GM10266 (cell line): Measurements from ENCODE around the gene ERLIN1.
"Not testable (repeated sequence)": the region's sequence is repeated elsewhere in the genome, so short reads cannot be mapped to it uniquely, and the experiment has no call there.

ENCODE experiments used
- DNase-seq: peaks from one replicate; pipeline ENCODE4 v3.0.0; 2012; ENCODE audit errors: extremely low spot score
- CTCF ChIP-seq: IDR thresholded peaks from 2 replicates; pipeline ENCODE4 v1.5.1; 2012; ENCODE audit warnings: mild to moderate bottlenecking, low read depth; ENCODE audit not compliant: control insufficient read depth, insufficient read depth; ENCODE audit errors: missing control alignments

Gene ERLIN1

GRCh38 chr10:100132427-100132826, 53.4 kb downstream of the ERLIN1 start:
- TF ChIP-seq CTCF: no peak
- no peak for DNase-seq

- no peak for DNase-seq
- TF ChIP-seq CTCF: no peak
Measured at GRCh38 chr10:100131571-100131970, 54.3 kb downstream of the ERLIN1 start.

GRCh38 chr10:100130831-100131230, 55.0 kb downstream of the ERLIN1 start:
- no peak for DNase-seq
- no peak for TF ChIP-seq CTCF

GRCh38 chr10:100129424-100129823, 56.4 kb downstream of the ERLIN1 start:
- DNase-seq: no peak
- TF ChIP-seq CTCF: no peak

- no peak for TF ChIP-seq CTCF
- no peak for DNase-seq
Measured at GRCh38 chr10:100128951-100129350, 56.9 kb downstream of the ERLIN1 start.

GRCh38 chr10:100125335-100125734, 60.5 kb downstream of the ERLIN1 start:
- not testable (repeated sequence) for DNase-seq

GRCh38 chr10:100124097-100124496, 61.7 kb downstream of the ERLIN1 start:
- no peak for TF ChIP-seq CTCF

GRCh38 chr10:100122780-100123179, 63.0 kb downstream of the ERLIN1 start:
- no peak for TF ChIP-seq CTCF
- DNase-seq: no peak

More at GRCh38 chr10:100124097-100124496, 61.7 kb downstream of the ERLIN1 start:
- no peak for DNase-seq
